H1 (cell line): ENCODE data around the gene PFN4. TPM values are rescaled to one million over a fixed set of nuclear protein-coding genes. Genes with fewer than 3 reads are reported as not detected.

Source experiments
- CTCF ChIA-PET: fragments of 300-600 bp; sonication (Branson Sonifier 250); formaldehyde crosslinking; loops from one replicate; lab custom pipeline; 2021; ENCODE audit not compliant: partially characterized antibody; lab: Charles Lee
- POLR2A ChIA-PET: fragments of 300-600 bp; sonication (Branson Sonifier 250); formaldehyde crosslinking; loops from one replicate; lab custom pipeline; 2021; ENCODE audit warnings: inconsistent platforms; ENCODE audit not compliant: partially characterized antibody; lab: Charles Lee
- DNase-seq, 2 experiments: peaks; one replicate each; pipeline versions ENCODE4 v3.0.0 to v3.0.0-alpha.2; 2010 to 2022; ENCODE audit warnings: low spot score in 2 of 2, low read depth in 1 of 2, mixed read lengths in 1 of 2
- FAIRE-seq: peaks from 2 replicates; lab custom pipeline; 2011; peaks lifted over from hg19 to GRCh38; lab: Jason Lieb, UNC
- H2AFZ ChIP-seq: 2 replicates; pipeline ENCODE4 v1.8.1; 2012; ENCODE audit warnings: low read length, inconsistent platforms
- H2AK5ac ChIP-seq: 2 replicates; pipeline ENCODE4 v1.6.1; 2013; ENCODE audit warnings: low read depth, low read length
- H2BK120ac ChIP-seq: replicated peaks from 2 replicates; pipeline ENCODE3; 2013; ENCODE audit warnings: low read depth, low read length, inconsistent platforms
- H2BK12ac ChIP-seq: 2 replicates; pipeline ENCODE4 v1.6.1; 2013; ENCODE audit warnings: low read depth, low read length
- H2BK15ac ChIP-seq: 2 replicates; pipeline ENCODE4 v1.6.1; 2013; ENCODE audit warnings: low read length
- H2BK20ac ChIP-seq: 2 replicates; pipeline ENCODE4 v1.6.1; 2013; ENCODE audit warnings: low read length
- H2BK5ac ChIP-seq: 2 replicates; pipeline ENCODE4 v1.6.1; 2013; ENCODE audit warnings: low read depth, low read length
- H3K14ac ChIP-seq: 2 replicates; pipeline ENCODE4 v1.6.1; 2013; ENCODE audit warnings: inconsistent platforms; ENCODE audit not compliant: insufficient read length
- H3K18ac ChIP-seq: 2 replicates; pipeline ENCODE4 v1.6.1; 2013; ENCODE audit warnings: low read length; ENCODE audit errors: extremely low read depth
- H3K23ac ChIP-seq: 2 replicates; pipeline ENCODE4 v1.6.1; 2013; ENCODE audit warnings: inconsistent platforms; ENCODE audit not compliant: insufficient read length
- H3K23me2 ChIP-seq: 2 replicates; pipeline ENCODE4 v1.6.1; 2013; ENCODE audit warnings: low read depth, low read length
- H3K27ac ChIP-seq: 2 replicates; pipeline ENCODE4 v1.6.1; 2011; ENCODE audit warnings: low read depth, low read length, inconsistent platforms
- H3K27me3 ChIP-seq, 4 experiments: replicated peaks in 1 of 4; 1 replicate in 1 of 4; 2 replicates in 3 of 4; pipeline versions ENCODE4 v1.6.1 to v1.8.1; 2011 to 2013; ENCODE audit warnings: low read length in 3 of 4, mild to moderate bottlenecking in 3 of 4, inconsistent platforms in 2 of 4, mixed read lengths in 2 of 4, moderate library complexity in 1 of 4; ENCODE audit not compliant: control insufficient read depth in 3 of 4, insufficient read depth in 3 of 4; ENCODE audit errors: extremely low read depth in 1 of 4
- H3K36me3 ChIP-seq, 4 experiments: 2 replicates each; pipeline versions ENCODE4 v1.6.1 to v1.8.1; 2011 to 2013; ENCODE audit warnings: mild to moderate bottlenecking in 4 of 4, low read length in 3 of 4, moderate library complexity in 2 of 4, control low read depth in 1 of 4, inconsistent platforms in 1 of 4; ENCODE audit not compliant: insufficient read depth in 4 of 4, control insufficient read depth in 2 of 4
- H3K4ac ChIP-seq: replicated peaks from 2 replicates; pipeline ENCODE3; 2013; ENCODE audit warnings: low read length, low read depth, mixed read lengths, inconsistent platforms; ENCODE audit not compliant: insufficient read length
- H3K4me1 ChIP-seq, 4 experiments: replicated peaks in 1 of 4; 1 replicate in 1 of 4; 2 replicates in 3 of 4; pipeline versions ENCODE4 v1.6.1 to v1.8.1; 2011 to 2013; ENCODE audit warnings: low read length in 3 of 4, inconsistent platforms in 2 of 4, mixed read lengths in 1 of 4; ENCODE audit not compliant: insufficient read depth in 4 of 4, control insufficient read depth in 3 of 4
- H3K4me2 ChIP-seq, 2 experiments: 2 replicates each; pipeline versions ENCODE4 v1.6.1 to v1.8.1; 2011 to 2013; ENCODE audit warnings: low read depth in 2 of 2, low read length in 2 of 2, control low read depth in 1 of 2, inconsistent platforms in 1 of 2, mild to moderate bottlenecking in 1 of 2; ENCODE audit not compliant: insufficient read depth in 1 of 2
- H3K4me3 ChIP-seq, 4 experiments: fragments of 200-600, 300-600 bp in 1 of 4; sonication (generic), shearing (Covaris generic), sonication (Bioruptor Twin) in 1 of 4; 2 replicates each; pipeline versions ENCODE4 v1.5.1 to v1.8.1; 2011 to 2016; ENCODE audit warnings: low read length in 4 of 4, low read depth in 3 of 4, control low read depth in 2 of 4, inconsistent platforms in 2 of 4, mild to moderate bottlenecking in 2 of 4, mixed read lengths in 1 of 4, moderate library complexity in 1 of 4; ENCODE audit not compliant: insufficient read depth in 2 of 4; ENCODE audit errors: extremely low read depth in 1 of 4
- H3K56ac ChIP-seq: replicated peaks from 2 replicates; pipeline ENCODE3; 2013; ENCODE audit warnings: low read depth, mild to moderate bottlenecking, mixed read lengths, low read length, inconsistent platforms; ENCODE audit not compliant: insufficient read length
- H3K79me1 ChIP-seq: 2 replicates; pipeline ENCODE4 v1.6.1; 2013; ENCODE audit warnings: low read depth, low read length, control low read depth
- H3K79me2 ChIP-seq, 2 experiments: 2 replicates each; pipeline versions ENCODE4 v1.6.1 to v1.8.1; 2012 to 2013; ENCODE audit warnings: low read length in 2 of 2, mild to moderate bottlenecking in 2 of 2, inconsistent platforms in 1 of 2; ENCODE audit not compliant: insufficient read depth in 2 of 2, control insufficient read depth in 1 of 2
- H3K9ac ChIP-seq, 4 experiments: replicated peaks in 1 of 4; 1 replicate in 1 of 4; 2 replicates in 3 of 4; pipeline versions ENCODE4 v1.6.1 to v1.8.1; 2011 to 2013; ENCODE audit warnings: low read depth in 3 of 4, low read length in 3 of 4, control low read depth in 2 of 4, mild to moderate bottlenecking in 2 of 4, moderate library complexity in 2 of 4, inconsistent platforms in 1 of 4; ENCODE audit errors: extremely low read depth in 1 of 4
- H3K9me3 ChIP-seq, 2 experiments: 2 replicates each; pipeline versions ENCODE4 v1.6.1 to v1.8.1; 2012 to 2013; ENCODE audit warnings: mild to moderate bottlenecking in 2 of 2, moderate library complexity in 2 of 2, control low read depth in 1 of 2, inconsistent platforms in 1 of 2, low read depth in 1 of 2, low read length in 1 of 2, mixed read lengths in 1 of 2; ENCODE audit not compliant: insufficient read depth in 2 of 2
- H4K20me1 ChIP-seq, 2 experiments: replicated peaks in 1 of 2; 2 replicates each; pipeline versions ENCODE3 to v1.8.1; 2011 to 2013; ENCODE audit warnings: inconsistent platforms in 2 of 2, low read length in 2 of 2, mild to moderate bottlenecking in 1 of 2; ENCODE audit not compliant: insufficient read depth in 2 of 2, control insufficient read depth in 1 of 2
- H4K5ac ChIP-seq: 2 replicates; pipeline ENCODE4 v1.6.1; 2013; ENCODE audit warnings: low read length, low read depth, mixed read lengths, inconsistent platforms; ENCODE audit not compliant: insufficient read length
- H4K8ac ChIP-seq: 2 replicates; pipeline ENCODE4 v1.8.0; 2013; ENCODE audit warnings: mild to moderate bottlenecking, moderate library complexity, low read length, inconsistent platforms; ENCODE audit not compliant: insufficient read depth; ENCODE audit errors: extremely low read depth
- H4K91ac ChIP-seq: replicated peaks from 2 replicates; pipeline ENCODE3; 2013; ENCODE audit warnings: low read length, mixed read lengths, inconsistent platforms; ENCODE audit not compliant: insufficient read length
- ASH2L ChIP-seq: fragments of 200-600, 300-600 bp; sonication (generic); IDR thresholded peaks from one replicate; pipeline ENCODE4 v1.7.1; 2017; ENCODE audit warnings: low read length
- BACH1 ChIP-seq: IDR thresholded peaks from 2 replicates; pipeline ENCODE4 v1.6.1; 2012; ENCODE audit warnings: low read length, improper control_type of control experiment
- BRCA1 ChIP-seq: IDR thresholded peaks from 2 replicates; pipeline ENCODE4 v1.6.1; 2012; ENCODE audit warnings: low read depth, low read length, improper control_type of control experiment
- CTBP2 ChIP-seq: IDR thresholded peaks from 2 replicates; pipeline ENCODE4 v1.7.0; 2011; ENCODE audit warnings: borderline replicate concordance, mild to moderate bottlenecking, moderate library complexity, mixed read lengths, low read length; ENCODE audit not compliant: insufficient read depth, insufficient read length
- EP300 ChIP-seq, 2 experiments: IDR thresholded peaks; 1 replicate in 1 of 2; 2 replicates in 1 of 2; pipeline ENCODE4 v1.6.1; 2011 to 2012; ENCODE audit warnings: low read depth in 2 of 2, low read length in 2 of 2, mild to moderate bottlenecking in 2 of 2, borderline replicate concordance in 1 of 2, inconsistent platforms in 1 of 2, moderate library complexity in 1 of 2
- EZH2 ChIP-seq: fragments of 200-600 bp; sonication (generic); IDR thresholded peaks from 2 replicates; pipeline ENCODE4 v1.7.1; 2012; ENCODE audit warnings: low read depth, mild to moderate bottlenecking, moderate library complexity, low read length, inconsistent platforms; ENCODE audit not compliant: severe bottlenecking
- JUN ChIP-seq: IDR thresholded peaks from 2 replicates; pipeline ENCODE4 v1.6.1; 2011; ENCODE audit warnings: low read depth, mild to moderate bottlenecking, improper control_type of control experiment, low read length
- JUND ChIP-seq: IDR thresholded peaks from 2 replicates; pipeline ENCODE4 v1.6.1; 2011; ENCODE audit warnings: mild to moderate bottlenecking, improper control_type of control experiment, low read length
- RXRA ChIP-seq: IDR thresholded peaks from 2 replicates; pipeline ENCODE4 v1.6.1; 2011; ENCODE audit warnings: low read depth, mild to moderate bottlenecking, low read length, moderate library complexity; ENCODE audit not compliant: insufficient read depth
- SAP30 ChIP-seq: fragments of 300-600 bp; sonication (generic); IDR thresholded peaks from 2 replicates; pipeline ENCODE4 v1.7.1; 2012; ENCODE audit warnings: low read length, moderate library complexity, mild to moderate bottlenecking, inconsistent platforms; ENCODE audit not compliant: insufficient read depth, insufficient replicate concordance
- SIN3A ChIP-seq, 2 experiments: IDR thresholded peaks in 1 of 2; conservative IDR thresholded peaks in 1 of 2; 2 replicates each; pipeline ENCODE4 v1.6.1; 2011 to 2012; ENCODE audit warnings: low read length in 2 of 2, improper control_type of control experiment in 1 of 2, low read depth in 1 of 2, mild to moderate bottlenecking in 1 of 2
- SP4 ChIP-seq: IDR thresholded peaks from 2 replicates; pipeline ENCODE4 v1.6.1; 2012; ENCODE audit warnings: low read length, inconsistent platforms
- SRF ChIP-seq: IDR thresholded peaks from 2 replicates; pipeline ENCODE4 v1.6.1; 2011; ENCODE audit warnings: mild to moderate bottlenecking, low read depth, low read length, moderate library complexity
- TAF7 ChIP-seq: optimal IDR thresholded peaks from 2 replicates; pipeline ENCODE3; 2011; ENCODE audit warnings: low read depth, mild to moderate bottlenecking, inconsistent platforms, low read length, moderate library complexity, borderline replicate concordance
- TEAD4 ChIP-seq: IDR thresholded peaks from 2 replicates; pipeline ENCODE4 v1.6.1; 2012; ENCODE audit warnings: low read depth, low read length, inconsistent platforms, mixed read lengths
- polyA plus RNA-seq, 7 experiments: library from polyadenylated mRNA; depleted of rRNA in 3 of 7; stranded (reverse) in 5 of 7; unstranded in 2 of 7; fragments of >200 nt in 5 of 7; fragments of 200-250 nt in 2 of 7; gene quantifications; 1 replicate in 5 of 7; 2 replicates in 1 of 7; 4 replicates in 1 of 7; pipeline versions ENCODE4 v1.2.1 to v1.2.3, GENCODE V29; 2011 to 2013; ENCODE audit warnings: missing spikeins in 2 of 7, mixed read lengths in 2 of 7
- total RNA-seq: library from RNA; stranded (reverse); fragmentation: NEBNext Ultra II Directional; extraction: Animal tissue kit (Norgen Biotek cat#: 25700); gene quantifications from 2 replicates; pipeline ENCODE4 v1.2.1, GENCODE V29; 2021

PFN4 gene
- total and polyA plus RNA-seq, 2 of the 8 experiments (the other 6 are each of a cell fraction or from before 2014, with no cell fraction given), result not detected

DNA sequence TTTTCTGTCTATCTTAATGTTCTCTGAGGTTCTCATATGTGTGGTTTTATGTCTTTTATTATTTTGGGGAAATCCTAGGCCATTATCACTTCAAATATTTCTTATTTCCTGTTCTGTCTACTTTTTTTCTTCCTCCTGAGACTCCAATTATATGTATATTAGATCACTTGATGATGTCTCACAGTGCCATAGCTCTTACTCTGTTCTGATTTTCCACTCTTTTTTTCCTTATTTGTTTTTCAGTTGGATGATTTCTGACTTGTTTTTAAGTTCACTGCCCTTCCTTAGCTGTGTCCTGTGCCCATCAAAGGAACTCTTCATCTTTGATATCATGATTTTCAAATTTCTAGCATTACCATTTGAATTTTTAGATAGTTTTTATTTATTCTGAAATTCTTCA is 24.2 kb upstream of the PFN4 start:
- no peaks in the 10 kb centered on the region for H4K20me1 ChIP-seq
- no peak overlapping the region for H2AFZ ChIP-seq
- no peak overlapping the region for H4K91ac ChIP-seq
- no peak overlapping the region for H2AK5ac ChIP-seq
- H4K5ac ChIP-seq, result no peak overlapping the region
- H3K4ac ChIP-seq, result no peak overlapping the region
- H3K79me2 ChIP-seq, result no peaks in the 10 kb centered on the region
- no peak overlapping the region for H3K18ac ChIP-seq
- no peak overlapping the region for H2BK5ac ChIP-seq
- no peaks in the 10 kb centered on the region; the same call in 1 of the 2 replicates for H3K23me2 ChIP-seq
- H3K27ac ChIP-seq, result no peak overlapping the region
- no peak overlapping the region for H3K9ac ChIP-seq
- H2BK120ac ChIP-seq, result no peak overlapping the region
- DNase-seq (no peak), FAIRE-seq (no peak)
- H3K79me1 ChIP-seq, result no peaks in the 10 kb centered on the region
- no peak overlapping the region for H2BK20ac ChIP-seq
- peaks cover 0 to 1% (median 0%) of the 10 kb centered on the region in 4 experiments; a peak in 1 of 7 replicates for H3K27me3 ChIP-seq
- POLR2A ChIA-PET, result no interaction called here
- H3K4me3 ChIP-seq, result no peak overlapping the region
- no peak overlapping the region for H3K4me2 ChIP-seq
- H3K36me3 ChIP-seq, result 0 out of 8 replicates have a peak, but pooled peaks cover 0 to 3% (median 0%) of the 10 kb centered on the region in 4 experiments
- no peak overlapping the region for H4K8ac ChIP-seq
- no peak overlapping the region for H3K14ac ChIP-seq
- no peak overlapping the region for H3K56ac ChIP-seq
- H2BK15ac ChIP-seq, result no peak overlapping the region
- no peaks in the 10 kb centered on the region for H3K4me1 ChIP-seq
- CTCF ChIA-PET, result no interaction called here
- H2BK12ac ChIP-seq, result no peak overlapping the region
- TF ChIP-seq CTBP2 (no peak), SP4 (no peak), TAF7 (no peak), BACH1 (no peak), JUN (no peak), TEAD4 (no peak), EZH2 (no peak), EP300 (IDR thresholded peaks at IDR 0.05; ENCODE audit: borderline replicate concordance in 1 of 2, low read depth in 2 of 2, low read length in 2 of 2) (no peak), ASH2L (no peak), SRF (no peak), BRCA1 (no peak), SIN3A (conservative IDR thresholded peaks at IDR 0.05 in 1 of 2, IDR thresholded peaks at IDR 0.05 in 1 of 2; ENCODE audit: low read depth in 1 of 2, low read length in 2 of 2) (no peak), SAP30 (no peak), RXRA (no peak), JUND (no peak)
- no peak overlapping the region for H3K23ac ChIP-seq
- peaks cover 5 to 7% of the 10 kb centered on the region in 2 experiments; a peak in 3 of 4 replicates for H3K9me3 ChIP-seq
